Measurements from ENCODE around the gene KIAA0753. TPM values are rescaled to one million over a fixed set of nuclear protein-coding genes. Genes with fewer than 3 reads are reported as not detected.
"Not testable (repeated sequence)": the region's sequence is repeated elsewhere in the genome, so short reads cannot be mapped to it uniquely, and the experiment has no call there.

The KIAA0753 gene
- total RNA-seq, 6 donors from 2014 or later, result 12.4 to 58.7 (median 19.7) TPM

DNA sequence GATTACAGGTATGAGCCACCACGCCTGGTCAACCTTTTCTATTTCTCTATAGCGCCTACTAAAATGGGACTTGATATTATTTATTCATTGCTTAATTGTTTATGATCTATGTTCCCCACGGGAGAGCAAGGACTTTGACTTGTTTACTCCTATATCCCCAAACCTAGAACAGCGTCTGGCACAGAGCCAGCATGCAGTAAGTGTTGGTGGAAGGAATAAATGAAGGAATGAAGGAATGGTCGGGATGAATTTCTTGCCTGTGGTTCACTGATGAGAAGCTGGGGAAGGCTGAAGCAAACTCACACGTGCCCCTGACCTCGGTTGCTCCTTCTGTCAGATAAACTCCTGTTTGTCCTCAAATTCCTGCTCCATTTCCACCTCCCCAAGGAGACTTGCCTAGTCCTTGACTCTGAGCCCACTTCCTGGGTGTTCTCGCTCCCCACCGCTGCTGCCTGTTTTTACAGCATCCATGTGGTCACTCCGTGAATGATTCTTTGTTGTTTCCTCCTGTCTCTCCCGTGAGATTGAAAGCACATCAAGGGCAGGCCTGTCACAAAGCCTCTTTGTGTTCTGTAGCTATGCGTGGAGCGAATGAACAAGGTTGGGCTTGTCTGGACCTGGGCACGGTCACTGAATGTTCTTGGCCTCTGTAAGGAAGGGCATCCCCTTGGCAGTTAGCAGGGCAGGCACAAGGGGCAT, 28.4 kb upstream of the KIAA0753 start:
- TF ChIP-seq POLR2A (IDR thresholded peaks at IDR 0.05), result no peak
- TF ChIP-seq, protein P1, sequence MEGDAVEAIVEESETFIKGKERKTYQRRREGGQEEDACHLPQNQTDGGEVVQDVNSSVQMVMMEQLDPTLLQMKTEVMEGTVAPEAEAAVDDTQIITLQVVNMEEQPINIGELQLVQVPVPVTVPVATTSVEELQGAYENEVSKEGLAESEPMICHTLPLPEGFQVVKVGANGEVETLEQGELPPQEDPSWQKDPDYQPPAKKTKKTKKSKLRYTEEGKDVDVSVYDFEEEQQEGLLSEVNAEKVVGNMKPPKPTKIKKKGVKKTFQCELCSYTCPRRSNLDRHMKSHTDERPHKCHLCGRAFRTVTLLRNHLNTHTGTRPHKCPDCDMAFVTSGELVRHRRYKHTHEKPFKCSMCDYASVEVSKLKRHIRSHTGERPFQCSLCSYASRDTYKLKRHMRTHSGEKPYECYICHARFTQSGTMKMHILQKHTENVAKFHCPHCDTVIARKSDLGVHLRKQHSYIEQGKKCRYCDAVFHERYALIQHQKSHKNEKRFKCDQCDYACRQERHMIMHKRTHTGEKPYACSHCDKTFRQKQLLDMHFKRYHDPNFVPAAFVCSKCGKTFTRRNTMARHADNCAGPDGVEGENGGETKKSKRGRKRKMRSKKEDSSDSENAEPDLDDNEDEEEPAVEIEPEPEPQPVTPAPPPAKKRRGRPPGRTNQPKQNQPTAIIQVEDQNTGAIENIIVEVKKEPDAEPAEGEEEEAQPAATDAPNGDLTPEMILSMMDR (IDR thresholded peaks at IDR 0.05), result no peak
- no peak for TF ChIP-seq POLR2AphosphoS5 (IDR thresholded peaks at IDR 0.05)
- TF ChIP-seq EP300 (IDR thresholded peaks at IDR 0.05), result no peak
- no peaks in the 10 kb centered on the region for H3K9me3 ChIP-seq
- no peak overlapping the region for H3K27ac ChIP-seq
- no peak for ATAC-seq (ENCODE audit: low FRiP score in 2 of 2)
- WGBS, 2 donors, result 74 to 79% methylated on average over 14 of the region's 14 CpGs
- H3K4me3 ChIP-seq, result no peak overlapping the region
- H3K36me3 ChIP-seq, result no peaks in the 10 kb centered on the region
- no peaks in the 10 kb centered on the region for H3K27me3 ChIP-seq
- DNase-seq, result no peak
- H3K4me1 ChIP-seq, result no peaks in the 10 kb centered on the region

DNA sequence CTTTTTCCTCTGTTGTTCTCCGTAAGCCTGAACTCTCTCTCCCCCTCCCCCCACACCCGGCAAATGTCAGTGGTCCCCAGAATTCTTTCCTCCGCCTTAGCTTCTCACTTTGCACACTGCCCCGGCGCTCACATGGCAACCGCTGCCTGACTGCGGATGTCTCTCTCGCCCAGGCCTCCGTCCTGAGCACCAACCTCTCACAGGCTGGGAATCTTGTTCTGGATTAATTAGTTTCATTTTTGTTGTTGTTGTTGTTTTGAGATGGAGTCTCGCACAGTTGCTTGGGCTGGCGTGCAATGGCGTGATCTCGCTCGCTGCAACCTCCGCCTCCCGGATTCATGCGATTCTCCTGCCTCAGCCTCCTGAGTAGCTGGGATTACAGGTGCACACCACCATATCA, 27.7 kb upstream of the KIAA0753 start:
- no peak overlapping the region for H3K4me3 ChIP-seq
- ATAC-seq (ENCODE audit: low FRiP score in 2 of 2), result no peak
- H3K27ac ChIP-seq, result no peak overlapping the region
- TF ChIP-seq POLR2A (IDR thresholded peaks at IDR 0.05) (no peak), EP300 (IDR thresholded peaks at IDR 0.05) (no peak), POLR2AphosphoS5 (IDR thresholded peaks at IDR 0.05) (no peak)
- TF ChIP-seq, protein P1 (IDR thresholded peaks at IDR 0.05), result no peak
- no peaks in the 10 kb centered on the region for H3K36me3 ChIP-seq
- no peaks in the 10 kb centered on the region for H3K4me1 ChIP-seq
- WGBS, 2 donors, result 75 to 90% methylated on average over 17 of the region's 17 CpGs
- H3K9me3 ChIP-seq, result no peaks in the 10 kb centered on the region
- no peaks in the 10 kb centered on the region for H3K27me3 ChIP-seq
- DNase-seq, result peak in 1 of 2 donors; percentile 42

DNA sequence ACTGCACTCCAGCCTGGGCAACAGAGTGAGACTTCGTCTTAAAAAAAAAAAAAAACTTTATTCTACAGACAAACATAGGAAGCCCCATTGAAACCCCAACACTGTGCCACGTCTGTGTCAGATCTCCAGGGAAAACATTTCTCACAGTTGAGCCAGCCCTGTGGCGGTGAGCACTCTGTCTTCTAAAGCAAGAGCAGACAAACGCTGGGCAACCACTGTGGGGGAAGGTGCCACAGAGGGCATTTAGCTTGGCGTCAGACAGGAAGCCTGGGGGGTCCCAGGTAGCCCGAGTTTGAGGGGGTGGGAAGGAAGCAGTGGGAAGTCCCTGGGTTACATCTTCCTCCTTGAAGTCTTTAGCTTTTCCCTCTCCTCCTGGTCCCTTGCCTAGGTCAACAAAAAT, 27.0 kb upstream of the KIAA0753 start:
- no peak overlapping the region for H3K27ac ChIP-seq
- no peak for TF ChIP-seq POLR2A (IDR thresholded peaks at IDR 0.05)
- TF ChIP-seq, protein P1 (IDR thresholded peaks at IDR 0.05), result no peak
- no peak for TF ChIP-seq POLR2AphosphoS5 (IDR thresholded peaks at IDR 0.05)
- no peak for TF ChIP-seq EP300 (IDR thresholded peaks at IDR 0.05)
- H3K9me3 ChIP-seq, result no peaks in the 10 kb centered on the region
- DNase-seq (no peak), ATAC-seq (ENCODE audit: low FRiP score in 2 of 2) (no peak)
- H3K36me3 ChIP-seq, result no peaks in the 10 kb centered on the region
- H3K4me1 ChIP-seq, result no peaks in the 10 kb centered on the region
- no peaks in the 10 kb centered on the region for H3K27me3 ChIP-seq
- no peak overlapping the region for H3K4me3 ChIP-seq
- 49 to 60% methylated on average over 6 of the region's 6 CpGs for WGBS, 2 donors

DNA sequence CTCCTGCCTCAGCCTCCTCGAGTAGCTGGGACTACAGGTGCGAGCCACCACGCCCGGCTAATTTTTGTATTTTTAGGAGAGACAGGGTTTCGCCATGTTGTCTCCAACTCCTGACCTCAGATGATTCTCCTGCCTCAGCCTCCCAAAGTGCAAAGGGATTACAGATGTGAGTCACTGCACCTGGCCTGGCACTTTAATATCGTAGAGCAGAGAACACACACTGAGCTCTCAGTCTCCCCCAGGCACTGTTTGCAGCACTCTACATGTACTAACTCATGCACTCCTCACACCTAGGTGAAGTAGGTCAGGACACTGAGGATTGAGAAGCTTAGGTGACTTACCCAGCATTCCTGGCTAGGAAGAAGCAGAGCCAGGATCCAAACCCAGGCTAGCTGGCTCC, 26.0 kb upstream of the KIAA0753 start:
- H3K9me3 ChIP-seq, result no peaks in the 10 kb centered on the region
- TF ChIP-seq, protein P1 (IDR thresholded peaks at IDR 0.05), result no peak
- TF ChIP-seq POLR2AphosphoS5 (IDR thresholded peaks at IDR 0.05) (no peak), EP300 (IDR thresholded peaks at IDR 0.05) (no peak), POLR2A (IDR thresholded peaks at IDR 0.05) (no peak)
- H3K4me1 ChIP-seq, result no peaks in the 10 kb centered on the region
- ATAC-seq (ENCODE audit: low FRiP score in 2 of 2), result no peak
- WGBS, 2 donors, result 93 to 96% methylated on average over 6 of the region's 6 CpGs
- H3K36me3 ChIP-seq, result no peaks in the 10 kb centered on the region
- DNase-seq, result no peak
- H3K4me3 ChIP-seq, result no peak overlapping the region
- no peaks in the 10 kb centered on the region for H3K27me3 ChIP-seq
- no peak overlapping the region for H3K27ac ChIP-seq

DNA sequence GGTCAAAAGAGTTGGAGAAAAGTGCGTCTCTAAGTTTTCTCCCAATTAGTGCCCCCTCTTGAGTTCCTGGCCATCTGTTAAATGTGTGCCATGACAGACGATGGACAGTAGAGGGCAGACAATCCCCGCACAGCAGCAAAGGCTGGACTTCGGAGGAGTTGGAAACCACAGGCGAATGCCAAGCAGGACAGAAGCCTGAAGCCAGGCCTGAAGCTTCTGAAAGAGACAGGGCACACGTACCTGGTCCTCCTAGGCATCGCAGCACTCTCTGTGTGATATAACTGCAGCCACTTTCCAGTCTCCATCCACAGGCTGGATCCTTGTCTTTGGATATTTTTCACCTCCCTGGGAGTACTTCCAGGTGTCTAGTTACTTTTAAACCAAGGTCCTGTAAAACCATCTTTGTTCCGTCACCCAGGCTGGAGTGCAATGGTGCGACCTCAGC, 25.6 kb upstream of the KIAA0753 start:
- no peak overlapping the region for H3K4me3 ChIP-seq
- H3K4me1 ChIP-seq, result peaks cover 0 to 1% (median 0%) of the 10 kb centered on the region in 4 donors
- no peak overlapping the region for H3K27ac ChIP-seq
- WGBS, 2 donors, result 17 to 18% methylated on average over 9 of the region's 9 CpGs
- peak in 1 of 2 donors; percentile 73 for DNase-seq
- TF ChIP-seq, protein P1 (IDR thresholded peaks at IDR 0.05), result peak; percentile 69 to 85 (median 81)
- TF ChIP-seq POLR2A (IDR thresholded peaks at IDR 0.05), result no peak
- TF ChIP-seq POLR2AphosphoS5 (IDR thresholded peaks at IDR 0.05), result no peak
- no peak for TF ChIP-seq EP300 (IDR thresholded peaks at IDR 0.05)
- no peaks in the 10 kb centered on the region for H3K27me3 ChIP-seq
- H3K9me3 ChIP-seq, result no peaks in the 10 kb centered on the region
- no peaks in the 10 kb centered on the region for H3K36me3 ChIP-seq
- peak; percentile 84 to 96 for ATAC-seq (ENCODE audit: low FRiP score in 2 of 2)

DNA sequence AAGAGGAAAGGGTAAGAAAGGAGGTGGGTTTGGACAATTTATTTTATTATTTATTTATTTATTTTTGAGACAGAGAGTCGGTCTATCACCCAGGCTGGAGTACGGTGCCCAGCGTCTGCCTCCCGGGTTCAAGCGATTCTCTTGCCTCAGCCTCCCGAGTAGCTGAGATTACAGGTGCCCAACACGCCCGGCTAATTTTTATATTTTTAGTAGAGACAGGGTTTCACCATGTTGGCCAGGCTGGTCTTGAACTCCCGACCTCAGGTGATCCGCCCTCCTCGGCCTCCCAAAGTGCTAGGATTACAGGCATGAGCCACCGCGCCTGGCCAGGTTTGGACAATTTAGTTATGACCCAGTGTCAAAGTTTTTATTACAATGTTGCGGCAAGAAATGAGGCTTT, 22.7 kb upstream of the KIAA0753 start:
- not testable (repeated sequence) for H3K9me3 ChIP-seq; ATAC-seq (ENCODE audit: low FRiP score in 2 of 2); DNase-seq; H3K4me1 ChIP-seq; H3K27me3 ChIP-seq; H3K27ac ChIP-seq; H3K4me3 ChIP-seq; H3K36me3 ChIP-seq
- 92 to 93% methylated on average over 14 of the region's 14 CpGs for WGBS, 2 donors
